Fibroblast of lung (primary cell): ENCODE measurements around the gene PTPDC1. TPM values are rescaled to one million over a fixed set of nuclear protein-coding genes. Genes with fewer than 3 reads are reported as not detected.

Experiments
- DNase-seq, 2 donors: peaks; one replicate each; pipeline versions ENCODE4 v3.0.0 to v3.0.0-alpha.2; 2010; ENCODE audit warnings: low read depth in 2 of 2
- H2AFZ ChIP-seq: 2 replicates; pipeline ENCODE4 v1.5.1; 2012; ENCODE audit warnings: low read length, control low read depth, inconsistent platforms
- H3K27ac ChIP-seq: 2 replicates; pipeline ENCODE4 v1.5.1; 2011; ENCODE audit warnings: low read length, control low read depth; ENCODE audit not compliant: insufficient read depth
- H3K27me3 ChIP-seq: 2 replicates; pipeline ENCODE4 v1.5.1; 2011; ENCODE audit warnings: mild to moderate bottlenecking, low read length; ENCODE audit not compliant: control insufficient read depth, insufficient read depth
- H3K36me3 ChIP-seq: 2 replicates; pipeline ENCODE4 v1.5.1; 2011; ENCODE audit warnings: low read length; ENCODE audit not compliant: control insufficient read depth, insufficient read depth
- H3K4me1 ChIP-seq: 2 replicates; pipeline ENCODE4 v1.5.1; 2011; ENCODE audit warnings: low read length; ENCODE audit not compliant: control insufficient read depth, insufficient read depth; ENCODE audit errors: extremely low read depth
- H3K4me2 ChIP-seq: 2 replicates; pipeline ENCODE4 v1.5.1; 2011; ENCODE audit warnings: low read length, control low read depth; ENCODE audit not compliant: insufficient read depth; ENCODE audit errors: extremely low read depth
- H3K4me3 ChIP-seq, 4 experiments: fragments of 200-600 bp in 1 of 4; sonication (generic) in 1 of 4; replicated peaks in 1 of 4; 2 replicates each; pipeline ENCODE4 v1.5.1; 2011 to 2016; ENCODE audit warnings: low read length in 4 of 4, low read depth in 3 of 4, mild to moderate bottlenecking in 3 of 4, control low read depth in 2 of 4, inconsistent platforms in 1 of 4, mixed read lengths in 1 of 4; ENCODE audit not compliant: insufficient read depth in 1 of 4; ENCODE audit errors: control extremely low read depth in 1 of 4
- H3K79me2 ChIP-seq: 2 replicates; pipeline ENCODE4 v1.5.1; 2012; ENCODE audit warnings: mild to moderate bottlenecking, low read length, inconsistent platforms; ENCODE audit not compliant: control insufficient read depth, insufficient read depth
- H3K9ac ChIP-seq: 2 replicates; pipeline ENCODE4 v1.5.1; 2011; ENCODE audit warnings: mild to moderate bottlenecking, low read length, control low read depth; ENCODE audit not compliant: insufficient read depth
- H3K9me3 ChIP-seq: 2 replicates; pipeline ENCODE4 v1.5.1; 2012; ENCODE audit warnings: low read depth, low read length; ENCODE audit not compliant: control insufficient read depth, insufficient read depth
- H4K20me1 ChIP-seq: 2 replicates; pipeline ENCODE4 v1.5.1; 2011; ENCODE audit warnings: low read length; ENCODE audit not compliant: control insufficient read depth, insufficient read depth; ENCODE audit errors: extremely low read depth
- CTCF ChIP-seq, 2 donors: IDR thresholded peaks in 1 of 2; conservative IDR thresholded peaks in 1 of 2; 1 replicate in 1 of 2; 2 replicates in 1 of 2; pipeline ENCODE4 v1.5.1; 2011 to 2012; ENCODE audit warnings: low read length in 2 of 2, control low read depth in 1 of 2, inconsistent platforms in 1 of 2, low read depth in 1 of 2, mild to moderate bottlenecking in 1 of 2
- EZH2 ChIP-seq: IDR thresholded peaks from 2 replicates; pipeline ENCODE4 v1.5.1; 2012; ENCODE audit warnings: low read length, control low read depth, mild to moderate bottlenecking; ENCODE audit errors: missing control alignments
- polyA plus RNA-seq, 2 donors: library from polyadenylated mRNA; depleted of rRNA in 1 of 2; stranded (reverse) in 1 of 2; unstranded in 1 of 2; fragments of >200 nt; gene quantifications; 2 replicates each; pipeline ENCODE4 v1.2.1, GENCODE V29; 2011 to 2012; ENCODE audit warnings: missing spikeins in 1 of 2
- total RNA-seq: library from RNA; depleted of rRNA; stranded (reverse); fragments of >200 nt; gene quantifications from 2 replicates; pipeline ENCODE4 v1.2.1, GENCODE V29; 2014

Gene PTPDC1
- total and polyA plus RNA-seq, 2 donors (not counting 1 experiment from before 2014, with no cell fraction given), result 4.4 to 7.6 TPM

DNA sequence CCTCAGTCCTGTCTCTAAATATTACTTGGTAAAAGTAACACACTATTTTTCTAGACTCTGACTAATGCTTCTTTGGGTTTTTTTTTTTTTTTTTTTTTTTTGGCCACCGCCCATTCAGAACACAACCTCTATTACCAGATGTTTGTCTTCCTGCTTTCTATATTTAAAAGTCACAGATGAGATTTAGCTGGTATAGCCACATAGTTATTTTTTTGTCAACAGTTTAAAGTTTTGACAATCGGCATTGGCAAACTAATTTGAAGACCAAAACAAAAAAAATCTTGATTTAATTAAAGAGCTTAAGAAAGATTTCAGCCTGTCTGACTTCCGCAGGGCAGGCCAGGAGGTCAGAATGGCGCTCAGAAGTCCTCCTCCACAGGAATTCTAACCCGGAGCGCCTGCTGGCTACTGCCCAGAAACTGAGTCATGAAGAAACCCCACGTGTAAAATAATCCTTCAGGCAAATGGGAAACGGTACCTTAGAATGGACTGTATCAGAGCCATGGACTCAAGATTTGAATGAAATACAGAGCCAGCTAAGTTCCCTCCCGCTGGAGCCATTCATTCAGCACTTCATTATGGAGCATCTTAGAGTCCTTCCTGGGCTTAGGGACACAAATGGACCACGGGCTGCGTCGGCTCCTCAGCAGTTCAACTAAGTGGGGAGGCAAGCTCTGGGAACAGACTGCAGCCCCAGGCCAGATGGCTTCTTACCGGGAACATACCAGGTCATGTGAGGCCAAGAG, 55.6 kb downstream of the PTPDC1 start:
- no peaks in the 10 kb centered on the region for H3K79me2 ChIP-seq
- peak overlapping the region in 3 of 4 experiments; percentile 8 to 27 (median 20) for H3K4me3 ChIP-seq
- H3K27me3 ChIP-seq, result no peaks in the 10 kb centered on the region
- peak overlapping the region; percentile 76 for H3K4me2 ChIP-seq
- no peak overlapping the region for H3K9ac ChIP-seq
- H3K27ac ChIP-seq, result peak overlapping the region; percentile 70
- peaks cover 18% of the 10 kb centered on the region for H3K4me1 ChIP-seq
- H2AFZ ChIP-seq, result peak overlapping the region; percentile 71
- H3K9me3 ChIP-seq, result no peaks in the 10 kb centered on the region
- TF ChIP-seq EZH2, result no peak
- no peaks in the 10 kb centered on the region for H3K36me3 ChIP-seq
- DNase-seq, result peak; percentile 97 to 98
- H4K20me1 ChIP-seq, result no peaks in the 10 kb centered on the region

GRCh38 chr9:94140418-94140780, 56.1 kb downstream of the PTPDC1 start:
- H3K9me3 ChIP-seq, result no peaks in the 10 kb centered on the region
- H3K36me3 ChIP-seq, result no peaks in the 10 kb centered on the region
- DNase-seq, result no peak
- H3K9ac ChIP-seq, result no peak overlapping the region
- peak overlapping the region in 3 of 4 experiments; percentile 8 to 27 (median 20) for H3K4me3 ChIP-seq
- H4K20me1 ChIP-seq, result no peaks in the 10 kb centered on the region
- H3K4me1 ChIP-seq, result peaks cover 18% of the 10 kb centered on the region
- peak overlapping the region; percentile 76 for H3K4me2 ChIP-seq
- TF ChIP-seq EZH2 (no peak), CTCF (conservative IDR thresholded peaks at IDR 0.05 in 1 of 2, IDR thresholded peaks at IDR 0.05 in 1 of 2; ENCODE audit: low read depth in 1 of 2, low read length in 2 of 2) (no peak)
- no peaks in the 10 kb centered on the region for H3K27me3 ChIP-seq
- H3K27ac ChIP-seq, result peak overlapping the region; percentile 70
- no peaks in the 10 kb centered on the region for H3K79me2 ChIP-seq
- H2AFZ ChIP-seq, result no peak overlapping the region

DNA sequence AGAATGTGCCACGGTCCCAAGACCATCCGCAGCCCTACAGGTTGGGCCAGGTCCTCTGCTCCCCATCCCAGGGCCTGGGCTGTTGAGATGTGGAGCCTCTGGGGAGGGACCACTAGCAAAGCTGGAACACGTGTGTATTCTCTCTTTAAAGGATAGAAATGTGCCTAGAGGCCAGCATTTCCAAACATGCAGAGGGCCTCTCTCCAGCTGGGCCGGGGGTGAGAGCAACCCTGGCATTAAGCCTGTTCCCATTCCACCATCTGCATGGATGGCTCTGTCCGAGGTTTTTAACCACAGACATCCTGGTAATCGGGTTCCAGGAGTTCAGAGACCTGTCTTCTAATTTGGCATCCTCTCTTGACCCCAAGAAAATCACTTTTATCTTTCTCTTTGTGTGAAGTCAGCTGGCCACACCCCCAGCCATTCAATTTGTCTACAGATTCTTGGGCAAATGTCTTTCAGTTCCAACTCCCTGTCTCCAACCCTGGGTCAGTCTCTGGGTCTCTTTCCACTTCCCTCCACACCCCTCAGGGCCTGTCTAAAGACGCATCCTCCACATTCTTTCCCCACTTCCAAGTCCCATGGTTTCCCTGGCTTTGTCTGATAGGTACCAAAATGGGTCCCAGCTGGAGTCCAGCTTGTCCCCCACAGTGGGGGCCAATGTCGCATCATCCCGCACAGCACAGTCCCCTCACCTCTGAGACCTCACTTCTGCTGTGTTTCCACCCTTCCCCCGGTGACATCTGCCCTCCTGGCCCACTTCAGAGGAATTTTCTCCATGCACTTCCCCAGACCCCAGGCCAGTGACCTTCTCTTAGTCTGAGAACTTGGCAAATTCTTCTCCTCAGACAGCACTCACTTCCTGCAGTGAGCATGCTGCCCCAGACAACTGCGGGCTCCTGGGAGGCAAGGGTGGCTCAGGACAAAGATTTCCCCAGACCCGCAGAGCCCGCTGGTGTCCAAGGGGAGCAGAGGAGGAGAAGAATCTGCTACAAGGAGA, 56.8 kb downstream of the PTPDC1 start:
- H3K79me2 ChIP-seq, result no peaks in the 10 kb centered on the region
- H3K9me3 ChIP-seq, result no peaks in the 10 kb centered on the region
- no peak overlapping the region for H3K4me3 ChIP-seq
- peak; percentile 63 to 68 for DNase-seq
- no peak for TF ChIP-seq EZH2
- no peak for TF ChIP-seq CTCF (conservative IDR thresholded peaks at IDR 0.05 in 1 of 2, IDR thresholded peaks at IDR 0.05 in 1 of 2; ENCODE audit: low read depth in 1 of 2, low read length in 2 of 2)
- H3K27ac ChIP-seq, result no peak overlapping the region
- H3K27me3 ChIP-seq, result no peaks in the 10 kb centered on the region
- no peak overlapping the region for H2AFZ ChIP-seq
- H4K20me1 ChIP-seq, result no peaks in the 10 kb centered on the region
- H3K9ac ChIP-seq, result no peak overlapping the region
- H3K4me2 ChIP-seq, result no peak overlapping the region
- H3K36me3 ChIP-seq, result no peaks in the 10 kb centered on the region
- peaks cover 18% of the 10 kb centered on the region for H3K4me1 ChIP-seq
